Lower leg skin (tissue), 3 donors: ENCODE results near the gene NBDY.

Experiments used
- CTCF ChIP-seq, 3 donors: fragments of 450-650 bp; IDR thresholded peaks; one replicate each; pipeline ENCODE4 v1.5.1; 2016; ENCODE audit warnings: antibody characterized with exemption in 3 of 3, mild to moderate bottlenecking in 3 of 3, moderate library complexity in 2 of 3
- POLR2A ChIP-seq, 2 donors: fragments of 450-650 bp; IDR thresholded peaks; one replicate each; pipeline ENCODE4 v1.6.1; 2016 to 2017; ENCODE audit warnings: antibody characterized with exemption in 2 of 2, mild to moderate bottlenecking in 1 of 2, moderate library complexity in 1 of 2

GRCh38 chrX:56793521-56794320 is 64.7 kb downstream of the NBDY start:
- no peak for TF ChIP-seq POLR2A (IDR thresholded peaks at IDR 0.05)
- TF ChIP-seq CTCF (IDR thresholded peaks at IDR 0.05): no peak
